ENCODE data around the gene WAPL.

Gene WAPL

DNA sequence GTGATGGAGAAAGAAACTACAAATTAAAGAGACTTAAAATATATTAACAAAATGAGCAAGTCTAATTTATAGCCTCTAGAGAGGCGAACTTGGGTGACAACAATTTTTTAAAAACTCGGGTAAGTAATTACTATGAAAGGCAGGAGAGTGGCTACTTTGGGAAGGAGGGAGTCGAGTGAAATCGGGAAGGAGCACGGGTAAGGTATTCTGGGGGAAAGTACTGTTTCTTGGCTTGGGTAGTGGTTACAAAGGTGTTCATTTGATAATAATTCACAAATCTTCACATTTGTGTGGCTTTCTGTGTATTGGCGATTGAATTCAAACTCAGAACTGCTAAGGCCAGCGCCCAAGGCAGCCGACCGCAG is 122.1 kb downstream of the WAPL start:
- Histone ChIP-seq H3K27me3 (ENCODE audit: control insufficient read depth in 3 of 3, insufficient read depth in 3 of 3, low read depth in 1 of 3, low read length in 3 of 3) (peaks cover 13 to 65% (median 32%) of the 10 kb centered on the region in 3 experiments), H3K27ac (replicated peaks; ENCODE audit: low read length) (no peak overlapping the region)

DNA sequence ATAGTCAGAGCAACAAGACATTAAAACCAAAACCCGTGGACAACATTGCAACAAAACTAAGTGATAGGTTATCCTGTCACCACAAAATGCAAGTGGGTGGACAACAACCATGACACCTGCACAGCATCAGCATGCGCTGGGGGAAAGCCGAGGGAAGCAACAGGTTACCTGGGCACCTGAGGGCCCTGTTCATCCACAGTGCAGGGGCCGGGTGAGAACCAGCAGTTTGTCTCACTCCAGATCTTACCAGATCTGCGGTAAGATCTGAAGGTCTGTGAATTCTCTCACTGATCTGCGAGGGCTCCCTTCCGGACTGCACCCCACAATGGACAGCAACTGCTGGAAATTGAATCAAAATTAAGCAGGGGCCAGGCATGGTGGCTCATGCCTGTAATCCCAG is 124.5 kb downstream of the WAPL start:
- Histone ChIP-seq H3K18ac (ENCODE audit: low read length) (no peak overlapping the region), H3K4ac (ENCODE audit: low read length) (no peak overlapping the region), H4K91ac (ENCODE audit: low read depth, low read length, poor library complexity) (no peak overlapping the region), H2BK120ac (ENCODE audit: low read depth, low read length) (no peak overlapping the region), H3K23ac (ENCODE audit: low read depth, low read length, poor library complexity) (no peak overlapping the region), H3K4me2 (ENCODE audit: insufficient read depth, low read length, poor library complexity, severe bottlenecking) (no peak overlapping the region), H3K9ac (ENCODE audit: low read depth, low read length, poor library complexity) (no peak overlapping the region), H3K9me3 (replicated peaks in 1 of 2; ENCODE audit: control insufficient read depth in 2 of 2, insufficient read depth in 1 of 2, low read depth in 1 of 2, low read length in 2 of 2) (no peaks in the 10 kb centered on the region), H3K4me1 (ENCODE audit: control insufficient read depth in 2 of 2, insufficient read depth in 1 of 2, low read depth in 1 of 2, low read length in 2 of 2) (peaks cover 4 to 7% of the 10 kb centered on the region in 2 donors), H2BK5ac (ENCODE audit: low read length) (no peak overlapping the region), H4K8ac (ENCODE audit: low read depth, low read length) (no peak overlapping the region), H3K79me1 (ENCODE audit: low read depth, low read length) (peaks cover 2% of the 10 kb centered on the region), H2BK12ac (ENCODE audit: low read length) (no peak overlapping the region), H3K4me3 (ENCODE audit: low read length in 2 of 2) (no peak overlapping the region), H3K27me3 (ENCODE audit: control insufficient read depth in 3 of 3, insufficient read depth in 3 of 3, low read depth in 1 of 3, low read length in 3 of 3) (peaks cover 9 to 65% (median 20%) of the 10 kb centered on the region in 3 experiments), H2AK5ac (ENCODE audit: low read depth, low read length) (no peak overlapping the region), H3K27ac (replicated peaks; ENCODE audit: low read length) (no peak overlapping the region), H2AFZ (ENCODE audit: low read length) (no peak overlapping the region), H2BK15ac (ENCODE audit: low read length) (no peak overlapping the region), H3K36me3 (replicated peaks in 1 of 2; ENCODE audit: control insufficient read depth in 2 of 2, insufficient read depth in 2 of 2, low read length in 2 of 2) (no peaks in the 10 kb centered on the region), H3K14ac (ENCODE audit: low read length) (no peak overlapping the region)
- DNase-seq (ENCODE audit: low spot score): no peak
- no CpG with 5 or more reads among the region's 7 CpGs for WGBS, 2 donors (ENCODE audit: extremely low coverage in 2 of 2, insufficient read length in 2 of 2, insufficient replicate concordance in 1 of 2)

More for the DNA sequence above, 122.1 kb downstream of the WAPL start:
- H3K14ac ChIP-seq (ENCODE audit: low read length): no peak overlapping the region
- no peak overlapping the region for H2AK5ac ChIP-seq (ENCODE audit: low read depth, low read length)
- no peak overlapping the region for H4K91ac ChIP-seq (ENCODE audit: low read depth, low read length, poor library complexity)
- DNase-seq (ENCODE audit: low spot score): no peak
- no peak overlapping the region for H2BK15ac ChIP-seq (ENCODE audit: low read length)
- H3K18ac ChIP-seq (ENCODE audit: low read length): no peak overlapping the region
- H4K8ac ChIP-seq (ENCODE audit: low read depth, low read length): no peak overlapping the region
- H3K4me3 ChIP-seq (ENCODE audit: low read length in 2 of 2): no peak overlapping the region
- no peak overlapping the region for H3K23ac ChIP-seq (ENCODE audit: low read depth, low read length, poor library complexity)
- H3K4ac ChIP-seq (ENCODE audit: low read length): no peak overlapping the region
- H2BK5ac ChIP-seq (ENCODE audit: low read length): no peak overlapping the region
- H2BK12ac ChIP-seq (ENCODE audit: low read length): no peak overlapping the region
- H3K79me1 ChIP-seq (ENCODE audit: low read depth, low read length): no peaks in the 10 kb centered on the region
- no CpG with 5 or more reads among the region's 9 CpGs for WGBS, 2 donors (ENCODE audit: extremely low coverage in 2 of 2, insufficient read length in 2 of 2, insufficient replicate concordance in 1 of 2)
- no peaks in the 10 kb centered on the region for H3K9me3 ChIP-seq (replicated peaks in 1 of 2; ENCODE audit: control insufficient read depth in 2 of 2, insufficient read depth in 1 of 2, low read depth in 1 of 2, low read length in 2 of 2)
- no peaks in the 10 kb centered on the region for H3K36me3 ChIP-seq (replicated peaks in 1 of 2; ENCODE audit: control insufficient read depth in 2 of 2, insufficient read depth in 2 of 2, low read length in 2 of 2)
- H3K4me1 ChIP-seq (ENCODE audit: control insufficient read depth in 2 of 2, insufficient read depth in 1 of 2, low read depth in 1 of 2, low read length in 2 of 2): peaks cover 7 to 9% of the 10 kb centered on the region in 2 donors
- no peak overlapping the region for H2BK120ac ChIP-seq (ENCODE audit: low read depth, low read length)
- peak overlapping the region; percentile 100 for H2AFZ ChIP-seq (ENCODE audit: low read length)
- H3K9ac ChIP-seq (ENCODE audit: low read depth, low read length, poor library complexity): no peak overlapping the region
- no peak overlapping the region for H3K4me2 ChIP-seq (ENCODE audit: insufficient read depth, low read length, poor library complexity, severe bottlenecking)

DNA sequence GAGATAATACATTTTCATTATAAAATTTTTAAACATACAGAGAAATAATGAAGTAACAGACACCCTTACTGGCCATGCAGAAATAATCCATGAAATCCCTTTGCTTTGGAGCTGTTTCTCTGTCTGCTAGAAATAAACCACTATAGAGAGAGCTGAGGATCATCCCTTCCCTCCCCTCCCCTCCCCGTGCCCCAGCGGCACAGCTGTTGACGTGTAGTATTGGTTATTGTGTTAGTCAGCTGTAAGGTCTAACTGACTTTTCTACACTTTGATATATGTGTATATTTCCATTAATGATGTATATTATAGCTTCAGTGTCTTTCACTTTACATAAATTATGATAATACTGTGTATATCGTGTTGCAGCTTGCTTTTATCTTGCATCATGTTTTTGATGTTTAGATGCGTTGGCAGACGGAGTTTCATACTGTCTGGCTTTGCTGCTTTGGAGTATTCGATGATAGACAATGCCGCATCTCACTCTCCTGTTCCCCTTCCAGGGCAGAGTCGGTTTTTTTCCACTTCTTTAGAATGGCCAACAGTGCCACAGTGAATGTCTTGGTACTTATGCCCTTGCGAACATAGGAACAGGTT is 127.6 kb downstream of the WAPL start:
- WGBS, 2 donors (ENCODE audit: extremely low coverage in 2 of 2, insufficient read length in 2 of 2, insufficient replicate concordance in 1 of 2): no CpG with 5 or more reads among the region's 10 CpGs
- no peak overlapping the region for H3K27ac ChIP-seq (replicated peaks; ENCODE audit: low read length)
- peaks cover 0 to 3% of the 10 kb centered on the region in 2 donors for H3K4me1 ChIP-seq (ENCODE audit: control insufficient read depth in 2 of 2, insufficient read depth in 1 of 2, low read depth in 1 of 2, low read length in 2 of 2)

DNA sequence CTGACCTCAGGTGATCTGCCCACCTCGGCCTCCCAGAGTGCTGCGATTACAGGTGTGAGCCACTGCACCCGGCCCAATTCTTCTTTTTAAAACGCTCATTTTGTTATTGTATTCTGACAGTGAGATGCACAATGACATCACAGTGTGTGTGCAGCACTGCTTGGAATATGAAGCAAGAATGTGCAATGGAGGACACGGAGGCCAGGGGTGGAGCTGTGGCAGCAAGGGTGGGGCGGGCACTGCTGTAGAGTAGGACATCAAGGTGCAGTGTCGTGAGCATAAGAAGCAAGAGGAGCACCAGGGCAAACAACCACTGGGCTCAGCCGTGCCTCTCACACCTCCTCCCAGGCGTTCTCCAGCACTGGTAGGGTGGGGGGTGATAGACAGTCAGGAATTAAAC is 128.2 kb downstream of the WAPL start:
- no peak overlapping the region for H2BK5ac ChIP-seq (ENCODE audit: low read length)
- H3K36me3 ChIP-seq (replicated peaks in 1 of 2; ENCODE audit: control insufficient read depth in 2 of 2, insufficient read depth in 2 of 2, low read length in 2 of 2): no peaks in the 10 kb centered on the region
- no peak overlapping the region for H3K4ac ChIP-seq (ENCODE audit: low read length)
- H4K91ac ChIP-seq (ENCODE audit: low read depth, low read length, poor library complexity): no peak overlapping the region
- no peak overlapping the region for H3K4me3 ChIP-seq (ENCODE audit: low read length in 2 of 2)
- peak overlapping the region; percentile 57 for H3K18ac ChIP-seq (ENCODE audit: low read length)
- no peak overlapping the region for H2AFZ ChIP-seq (ENCODE audit: low read length)
- peaks cover 0 to 66% (median 6%) of the 10 kb centered on the region in 3 experiments for H3K27me3 ChIP-seq (ENCODE audit: control insufficient read depth in 3 of 3, insufficient read depth in 3 of 3, low read depth in 1 of 3, low read length in 3 of 3)
- no peak overlapping the region for H2BK12ac ChIP-seq (ENCODE audit: low read length)
- H2BK120ac ChIP-seq (ENCODE audit: low read depth, low read length): no peak overlapping the region
- H2AK5ac ChIP-seq (ENCODE audit: low read depth, low read length): no peak overlapping the region
- H3K4me1 ChIP-seq (ENCODE audit: control insufficient read depth in 2 of 2, insufficient read depth in 1 of 2, low read depth in 1 of 2, low read length in 2 of 2): peaks cover 0 to 4% of the 10 kb centered on the region in 2 donors
- no peak overlapping the region for H3K27ac ChIP-seq (replicated peaks; ENCODE audit: low read length)
- no peaks in the 10 kb centered on the region for H3K9me3 ChIP-seq (replicated peaks in 1 of 2; ENCODE audit: control insufficient read depth in 2 of 2, insufficient read depth in 1 of 2, low read depth in 1 of 2, low read length in 2 of 2)
- no peak for DNase-seq (ENCODE audit: low spot score)
- no peak overlapping the region for H3K23ac ChIP-seq (ENCODE audit: low read depth, low read length, poor library complexity)
- no peak overlapping the region for H3K4me2 ChIP-seq (ENCODE audit: insufficient read depth, low read length, poor library complexity, severe bottlenecking)
- H4K8ac ChIP-seq (ENCODE audit: low read depth, low read length): no peak overlapping the region
- peak overlapping the region; percentile 82 for H3K14ac ChIP-seq (ENCODE audit: low read length)
- WGBS, 2 donors (ENCODE audit: extremely low coverage in 2 of 2, insufficient read length in 2 of 2, insufficient replicate concordance in 1 of 2): no CpG with 5 or more reads among the region's 9 CpGs
- peaks cover 2% of the 10 kb centered on the region for H3K79me1 ChIP-seq (ENCODE audit: low read depth, low read length)
- peak overlapping the region; percentile 58 for H2BK15ac ChIP-seq (ENCODE audit: low read length)
- H3K9ac ChIP-seq (ENCODE audit: low read depth, low read length, poor library complexity): peak overlapping the region; percentile 44

More for the DNA sequence above, 127.6 kb downstream of the WAPL start:
- Histone ChIP-seq H3K36me3 (replicated peaks in 1 of 2; ENCODE audit: control insufficient read depth in 2 of 2, insufficient read depth in 2 of 2, low read length in 2 of 2) (no peaks in the 10 kb centered on the region), H3K79me1 (ENCODE audit: low read depth, low read length) (peaks cover 2% of the 10 kb centered on the region), H3K4ac (ENCODE audit: low read length) (no peak overlapping the region), H2BK5ac (ENCODE audit: low read length) (no peak overlapping the region), H3K9ac (ENCODE audit: low read depth, low read length, poor library complexity) (no peak overlapping the region), H2BK15ac (ENCODE audit: low read length) (no peak overlapping the region), H3K27me3 (ENCODE audit: control insufficient read depth in 3 of 3, insufficient read depth in 3 of 3, low read depth in 1 of 3, low read length in 3 of 3) (peaks cover 0 to 70% (median 6%) of the 10 kb centered on the region in 3 experiments), H2BK12ac (ENCODE audit: low read length) (no peak overlapping the region), H2BK120ac (ENCODE audit: low read depth, low read length) (no peak overlapping the region), H3K23ac (ENCODE audit: low read depth, low read length, poor library complexity) (no peak overlapping the region), H3K14ac (ENCODE audit: low read length) (no peak overlapping the region), H2AK5ac (ENCODE audit: low read depth, low read length) (no peak overlapping the region), H3K9me3 (replicated peaks in 1 of 2; ENCODE audit: control insufficient read depth in 2 of 2, insufficient read depth in 1 of 2, low read depth in 1 of 2, low read length in 2 of 2) (no peaks in the 10 kb centered on the region), H4K8ac (ENCODE audit: low read depth, low read length) (no peak overlapping the region), H3K18ac (ENCODE audit: low read length) (no peak overlapping the region), H4K91ac (ENCODE audit: low read depth, low read length, poor library complexity) (no peak overlapping the region), H2AFZ (ENCODE audit: low read length) (no peak overlapping the region), H3K4me2 (ENCODE audit: insufficient read depth, low read length, poor library complexity, severe bottlenecking) (no peak overlapping the region), H3K4me3 (ENCODE audit: low read length in 2 of 2) (no peak overlapping the region)
- DNase-seq (ENCODE audit: low spot score): no peak

Data from neuronal stem cell (in vitro differentiated cells).